Activated CD4-positive, CD25-positive, alpha-beta regulatory T cell treated with anti-CD3 and anti-CD28 coated beads, Interleukin-2, amount 50 U/mL, for 16 hours (primary cell): Measurements from ENCODE around the gene ATG16L1.
A peak's percentile ranks its signal among the peaks of the same experiment; 100 is the strongest.

Experiments used
- DNase-seq: peaks from one replicate; pipeline ENCODE4 v3.0.0-alpha.2; 2020; ENCODE audit warnings: low read depth, low spot score

ATG16L1 gene

DNA sequence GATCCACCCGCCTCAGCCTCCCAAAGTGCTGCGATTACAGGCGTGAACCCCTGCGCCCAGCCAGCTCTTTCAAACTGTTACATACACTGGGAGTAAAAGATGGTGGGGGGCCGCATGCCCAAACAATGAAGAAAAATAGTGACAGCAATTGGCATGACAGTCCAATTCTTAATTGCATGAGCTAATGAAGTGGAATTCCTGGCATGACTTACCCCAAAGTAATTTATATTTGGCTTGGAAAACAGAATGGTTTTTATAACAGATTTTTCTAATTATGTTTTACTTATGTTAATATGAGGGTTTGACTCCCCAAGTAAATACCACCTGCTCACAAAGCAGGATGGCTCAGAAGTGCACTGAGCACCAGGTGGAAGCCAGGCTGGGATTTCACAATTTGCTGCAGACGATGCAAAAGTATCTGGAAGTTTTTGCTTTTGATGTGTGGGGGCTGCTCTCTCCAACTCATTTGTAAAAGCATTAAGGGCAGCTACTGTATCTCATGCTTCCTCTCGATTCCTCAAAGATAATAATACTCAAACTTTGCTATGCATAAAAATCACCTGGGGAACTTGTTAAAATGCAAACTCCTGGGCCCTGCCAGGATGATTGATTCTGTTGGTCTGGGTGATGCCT lies 24.0 kb upstream of the ATG16L1 start:
- no peak for DNase-seq

DNA sequence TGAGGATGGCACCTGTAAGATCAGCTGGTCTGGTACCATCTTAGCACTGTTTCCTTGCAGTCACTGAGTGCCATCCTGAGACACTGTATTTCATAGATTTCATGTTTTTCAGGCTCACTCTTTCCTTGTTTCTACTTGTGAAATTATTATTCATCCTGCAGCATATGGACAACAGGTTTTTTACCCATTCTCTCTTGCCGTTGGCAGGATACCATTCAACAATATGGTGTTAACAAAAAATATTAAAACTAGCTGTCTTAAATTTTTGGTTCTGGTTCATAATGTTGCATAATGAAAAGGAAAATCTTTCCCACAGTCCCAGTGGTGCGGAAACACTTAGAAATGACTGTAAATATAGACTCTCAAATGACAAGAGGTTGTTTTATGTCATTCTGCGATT lies 23.1 kb upstream of the ATG16L1 start:
- DNase-seq, result no peak

- DNase-seq, result no peak
Measured at GRCh38 chr2:233233618-233234230, 17.7 kb upstream of the ATG16L1 start.

- no peak for DNase-seq
Measured at GRCh38 chr2:233234264-233234663, 17.2 kb upstream of the ATG16L1 start.

DNA sequence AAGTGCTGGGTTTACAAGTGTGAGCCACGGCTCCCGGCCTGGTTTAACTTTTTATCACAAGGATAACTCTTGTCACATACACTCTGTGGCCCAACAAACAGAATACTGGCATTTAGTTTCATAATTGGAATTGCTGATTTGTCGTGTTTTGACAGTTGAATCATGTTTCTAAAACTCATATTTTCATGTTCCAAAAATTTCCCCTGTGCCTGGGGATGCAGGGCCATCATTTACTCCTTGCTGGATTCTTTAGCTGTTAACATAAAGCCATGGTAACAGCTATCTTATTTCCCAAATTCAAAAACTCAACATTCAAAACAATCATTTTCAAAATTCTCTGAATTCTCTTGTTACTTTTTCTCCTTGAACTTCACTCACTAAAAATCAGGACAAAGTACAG lies 16.5 kb upstream of the ATG16L1 start:
- no peak for DNase-seq

DNA sequence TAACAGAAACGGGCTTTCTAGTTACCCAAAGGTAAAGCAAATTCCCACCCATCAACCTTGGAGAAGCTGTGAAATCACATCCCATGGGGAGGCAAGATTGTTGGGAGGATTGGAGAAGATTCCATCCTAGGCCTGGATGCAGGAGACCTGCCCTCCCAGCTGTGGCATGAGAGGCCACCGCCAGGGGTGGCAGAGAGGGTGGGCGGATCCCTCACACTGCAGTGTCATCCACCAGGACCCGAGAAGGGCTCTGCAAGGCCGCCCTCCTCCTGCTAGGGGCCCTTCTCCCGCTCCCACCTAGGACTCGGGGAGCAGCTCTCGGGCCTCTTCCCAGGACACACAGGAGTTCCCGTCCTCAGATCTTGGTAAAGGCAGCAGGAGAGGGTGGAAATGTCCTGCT lies 15.5 kb upstream of the ATG16L1 start:
- no peak for DNase-seq

DNA sequence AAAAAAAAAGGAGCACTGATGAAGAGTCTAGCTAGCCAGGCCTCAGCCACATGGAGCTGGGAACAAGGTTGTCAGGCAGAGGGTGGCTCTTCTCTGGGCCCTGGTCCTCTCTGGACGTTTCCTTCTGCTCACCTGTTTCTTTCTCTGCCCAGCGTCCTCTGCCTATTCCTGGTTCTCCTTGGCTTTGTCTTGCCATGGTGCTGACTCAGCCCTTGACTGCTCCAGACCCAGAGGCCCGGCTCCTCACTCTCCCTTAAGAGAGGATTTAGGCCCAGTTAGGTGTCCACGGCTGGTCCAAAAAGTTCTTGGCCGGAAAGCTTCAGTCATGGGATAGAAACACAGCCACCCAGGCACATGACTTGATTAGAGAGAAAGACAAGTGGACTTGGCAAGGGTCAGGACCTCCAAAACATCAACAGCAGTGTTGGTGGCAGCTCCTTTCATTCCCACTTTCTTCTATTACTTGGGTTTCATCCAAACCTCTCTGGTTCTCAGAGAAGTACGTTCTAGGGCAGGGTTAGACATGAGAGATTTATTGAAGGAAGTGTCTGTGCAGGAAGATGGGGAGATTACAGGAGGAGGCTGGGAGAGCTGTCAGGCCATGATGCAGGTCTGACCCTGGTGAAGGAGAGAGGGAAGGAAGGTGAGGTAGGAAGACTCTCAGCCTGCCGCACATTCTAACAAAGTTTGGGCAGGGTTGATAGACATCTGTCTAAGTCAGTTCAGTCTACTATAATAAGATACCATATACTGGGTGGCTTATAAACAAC lies 14.5 kb upstream of the ATG16L1 start:
- no peak for DNase-seq

GRCh38 chr2:233240897-233241296 lies 10.6 kb upstream of the ATG16L1 start:
- DNase-seq, result no peak

DNA sequence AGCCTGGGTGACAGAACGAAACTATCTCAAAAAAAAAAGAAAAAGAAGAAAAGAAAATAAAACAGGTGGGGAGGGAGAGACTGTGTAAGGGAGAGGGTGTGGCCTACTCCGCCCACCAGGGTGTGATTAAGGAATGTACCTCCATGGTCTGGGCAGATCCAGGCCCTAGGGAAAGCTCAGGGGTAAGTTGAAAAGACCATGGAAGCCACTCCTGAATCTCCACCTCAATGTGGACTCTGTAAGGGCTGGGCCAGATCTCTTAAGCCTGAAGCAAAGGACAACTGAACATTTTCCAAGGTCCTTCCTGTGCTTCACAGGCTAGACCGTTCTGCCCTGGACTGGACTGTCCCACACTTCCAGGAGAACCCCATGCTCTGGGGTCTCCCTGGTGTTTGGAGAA lies 9.7 kb upstream of the ATG16L1 start:
- no peak for DNase-seq

DNA sequence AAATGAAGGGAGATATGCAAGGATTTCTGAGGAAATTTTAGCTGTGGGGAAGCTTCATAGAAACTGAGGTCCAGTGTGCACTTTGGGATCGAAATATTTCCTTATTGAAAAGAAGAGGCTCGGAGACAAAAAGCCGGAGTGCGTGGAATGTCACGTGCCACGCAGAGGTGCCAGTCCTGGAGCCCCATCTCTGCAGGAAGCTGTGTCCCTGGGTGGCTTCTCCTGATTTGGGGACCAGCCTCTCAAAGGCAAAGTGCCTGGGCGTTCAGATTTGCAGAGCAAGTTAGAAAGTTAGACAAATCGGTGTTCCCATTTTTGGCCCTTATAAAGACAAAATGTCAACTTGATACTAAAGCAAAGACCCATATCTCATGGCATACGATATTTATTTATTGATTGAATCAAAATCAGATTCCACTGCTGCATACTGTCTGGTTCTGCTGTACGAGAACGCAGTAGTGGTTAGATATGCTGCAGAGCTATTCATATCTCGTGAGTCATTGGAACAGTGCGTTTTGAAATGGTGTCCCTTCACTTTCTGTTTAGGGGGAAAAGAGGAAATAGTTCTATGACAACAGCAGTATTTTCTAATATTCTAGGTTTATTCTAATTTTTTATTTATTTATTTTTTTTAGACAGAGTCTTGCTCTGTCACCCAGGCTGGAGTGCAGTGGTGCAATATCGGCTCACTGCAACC lies 9.1 kb upstream of the ATG16L1 start:
- no peak for DNase-seq

DNA sequence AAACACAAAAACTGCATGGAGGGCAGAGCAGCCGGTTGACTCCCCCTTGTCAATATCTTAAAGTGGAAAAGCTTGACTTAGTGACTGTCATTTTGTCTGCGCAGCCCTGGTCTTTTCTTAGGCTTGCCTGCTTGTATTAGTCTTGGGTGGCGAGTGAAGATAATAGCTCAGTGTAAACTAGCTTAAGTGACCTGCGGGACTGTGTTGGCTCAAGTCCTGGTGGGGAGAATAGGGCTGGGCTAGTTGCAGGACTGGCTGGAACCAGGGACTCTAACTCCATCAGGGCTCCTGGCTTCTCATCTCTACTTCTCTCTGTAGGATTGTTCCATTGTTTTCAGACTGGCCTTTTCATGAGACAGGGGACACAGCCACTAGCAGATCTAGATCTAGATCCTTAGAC lies 8.1 kb upstream of the ATG16L1 start:
- DNase-seq, result no peak

DNA sequence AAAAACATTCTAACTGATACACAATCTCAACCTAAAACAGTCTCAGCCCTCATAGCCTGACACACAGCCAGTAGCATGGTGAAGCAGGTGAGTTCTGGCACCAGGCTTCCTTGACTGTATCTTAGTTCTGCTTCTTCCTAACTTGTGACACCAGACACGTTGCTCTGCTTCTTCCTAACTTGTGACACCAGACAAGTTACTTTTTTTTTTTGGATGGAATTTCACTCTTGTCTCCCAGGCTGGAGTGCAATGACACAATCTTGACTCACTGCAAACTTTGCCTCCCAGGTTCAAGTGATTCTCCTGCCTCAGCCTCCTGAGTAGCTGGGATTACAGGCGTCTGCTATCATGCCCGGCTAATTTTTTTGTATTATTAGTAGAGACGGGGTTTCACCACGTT lies 6.7 kb upstream of the ATG16L1 start:
- DNase-seq, result no peak

DNA sequence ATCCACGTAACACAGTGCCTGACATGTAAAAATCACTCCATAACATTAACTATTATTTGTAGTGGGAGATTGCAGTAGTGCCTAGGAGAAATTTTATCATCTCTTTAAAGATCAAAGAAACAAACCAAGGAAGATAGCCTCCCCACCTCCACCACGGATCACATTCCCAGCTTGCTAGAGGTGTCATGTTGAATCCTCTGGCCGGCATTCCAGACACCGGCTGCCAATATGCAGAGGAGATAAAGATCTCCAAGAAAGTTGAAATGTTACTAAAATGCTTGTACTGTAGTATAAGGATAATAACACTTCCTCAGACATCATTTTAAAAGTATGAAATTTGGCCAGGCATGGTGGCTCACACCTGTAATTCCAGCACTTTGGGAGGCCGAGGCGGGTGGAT lies 6.1 kb upstream of the ATG16L1 start:
- DNase-seq, result no peak

- DNase-seq, result no peak
Measured at GRCh38 chr2:233247116-233247515, 4.4 kb upstream of the ATG16L1 start.

DNA sequence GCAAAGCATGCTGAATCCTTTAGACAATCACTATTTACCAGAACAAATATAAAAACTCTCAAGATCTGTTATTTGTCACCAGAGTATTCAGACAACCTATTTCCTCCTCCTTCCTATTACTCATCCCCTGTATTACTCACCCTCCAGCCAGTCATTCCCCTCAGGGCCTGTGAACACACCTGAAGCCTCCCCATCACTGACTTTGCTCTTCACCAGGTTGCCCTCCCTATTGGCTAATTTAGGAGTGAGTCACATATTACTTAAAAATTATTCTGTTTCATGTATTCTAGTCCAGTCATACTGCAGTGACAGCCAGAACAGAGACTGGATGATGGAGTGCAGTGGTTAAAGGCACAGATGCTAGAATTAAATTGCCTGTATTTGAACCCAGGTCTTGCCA lies 3.7 kb upstream of the ATG16L1 start:
- peak; percentile 40 for DNase-seq

GRCh38 chr2:233248999-233249398 lies 2.5 kb upstream of the ATG16L1 start:
- no peak for DNase-seq

DNA sequence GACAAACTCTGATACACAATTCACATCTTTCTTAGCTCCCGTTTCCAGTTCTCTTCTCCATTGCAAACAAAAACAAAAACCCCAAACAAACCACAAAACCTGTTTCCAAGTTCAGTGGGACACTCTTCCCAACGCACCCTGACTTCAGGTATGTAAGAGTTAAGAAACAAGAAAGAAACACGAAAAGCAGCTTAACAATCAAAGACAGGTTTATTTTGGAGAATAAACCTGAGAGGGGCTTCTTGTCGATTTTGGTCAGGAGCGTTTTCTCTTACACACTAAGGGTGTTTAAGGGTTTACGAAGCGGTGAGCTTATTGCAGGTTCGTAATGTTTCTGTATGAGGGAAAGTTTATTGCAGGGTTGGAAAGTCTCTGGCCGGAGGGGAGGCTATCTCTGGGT lies 905 bp upstream of the ATG16L1 start:
- no peak for DNase-seq

- DNase-seq, result no peak
Measured at GRCh38 chr2:233250985-233251305, 528 bp upstream of the ATG16L1 start.

DNA sequence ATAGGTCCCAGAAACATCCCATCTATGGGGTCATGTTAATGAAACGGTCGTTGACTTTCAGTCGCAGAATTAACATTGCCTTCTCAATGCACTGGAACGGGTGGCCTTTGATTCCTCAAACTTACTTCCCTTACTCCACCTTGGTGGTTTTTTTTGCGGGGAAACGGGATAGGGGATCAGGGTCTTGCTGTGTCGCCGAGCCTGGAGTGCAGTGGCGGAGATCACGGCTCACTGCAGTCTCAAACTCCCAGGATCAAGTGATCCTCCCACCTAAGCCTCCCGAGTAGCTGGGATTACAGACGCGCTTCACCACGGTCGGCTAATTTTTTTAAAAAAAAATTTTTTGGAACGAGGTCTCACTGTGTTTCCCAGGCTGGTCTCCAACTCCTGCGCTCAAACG lies 754 bp downstream of the ATG16L1 start:
- DNase-seq, result no peak

GRCh38 chr2:233255151-233255550 lies 3.7 kb downstream of the ATG16L1 start:
- no peak for DNase-seq

- no peak for DNase-seq
Measured at GRCh38 chr2:233256048-233256447, 4.6 kb downstream of the ATG16L1 start.

DNA sequence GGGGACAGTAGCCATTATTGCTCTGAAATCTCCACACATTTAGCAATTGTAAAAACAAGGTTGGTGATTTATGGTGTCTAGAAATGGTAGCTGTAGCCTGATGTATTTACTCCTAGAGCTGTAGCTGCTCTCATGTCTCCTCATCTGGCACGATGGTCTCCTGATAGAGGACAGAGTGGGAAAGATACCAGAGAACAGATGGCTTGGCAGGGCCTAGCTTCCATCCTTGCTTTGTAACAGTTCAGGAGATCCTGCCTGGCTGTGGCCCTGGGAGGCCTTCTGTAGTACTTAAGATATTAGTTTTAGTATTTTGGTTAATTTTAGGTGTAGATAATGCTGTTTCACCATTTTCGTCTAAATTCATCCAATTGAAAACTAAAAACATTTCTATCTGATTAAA lies 6.7 kb downstream of the ATG16L1 start:
- DNase-seq, result no peak

- DNase-seq, result no peak
Measured at GRCh38 chr2:233259730-233260129, 8.3 kb downstream of the ATG16L1 start.
